Panc1 (cell line): ENCODE data around the gene CES2. TPM values are rescaled to one million over a fixed set of nuclear protein-coding genes. Genes with fewer than 3 reads are reported as not detected.

ENCODE experiments used
- ATAC-seq: fragments of 200-7000 bp; cut with Tn5 transposase; 2 replicates; pipeline ENCODE4 v1.9.1; 2020; ENCODE audit warnings: mild to moderate bottlenecking, moderate library complexity
- BruUV-seq: library from RNA; stranded (reverse); fragments of 400-500 nt; replicated peaks from 2 replicates; lab custom pipeline; 2021; lab: Mats Ljungman, UMichigan
- CTCF ChIA-PET: fragments of 300-600 bp; sonication (Branson Sonifier 250); formaldehyde crosslinking; loops from one replicate; lab custom pipeline; 2022; ENCODE audit warnings: antibody characterized with exemption; lab: Charles Lee
- POLR2A ChIA-PET: fragments of 300-600 bp; sonication (Branson Sonifier 250); formaldehyde crosslinking; loops from one replicate; lab custom pipeline; 2022; ENCODE audit warnings: antibody characterized with exemption; lab: Charles Lee
- DNase-seq: peaks from one replicate; pipeline ENCODE4 v3.0.0-alpha.2; 2010; ENCODE audit warnings: low read depth, low spot score
- H3K27ac ChIP-seq: 2 replicates; pipeline ENCODE4 v1.5.1; 2011; ENCODE audit warnings: mild to moderate bottlenecking, low read length, inconsistent platforms
- H3K27me3 ChIP-seq: fragments of 200-500 bp; sonication (Bioruptor generic); 2 replicates; pipeline ENCODE4 v1.6.0; 2014; ENCODE audit warnings: low read length, inconsistent platforms; ENCODE audit not compliant: control insufficient read depth, insufficient read depth
- H3K36me3 ChIP-seq: fragments of 200-500 bp; sonication (Bioruptor generic); 2 replicates; pipeline ENCODE4 v1.5.1; 2014; ENCODE audit warnings: inconsistent platforms, mild to moderate bottlenecking, low read length, moderate library complexity; ENCODE audit not compliant: control insufficient read depth, insufficient read depth
- H3K4me1 ChIP-seq: 2 replicates; pipeline ENCODE4 v1.5.1; 2011; ENCODE audit warnings: inconsistent platforms, mild to moderate bottlenecking, low read length, moderate library complexity; ENCODE audit not compliant: control insufficient read depth, insufficient read depth
- H3K4me3 ChIP-seq, 2 experiments: 2 replicates each; pipeline ENCODE4 v1.5.1; 2011 to 2012; ENCODE audit warnings: low read depth in 2 of 2, low read length in 2 of 2, mild to moderate bottlenecking in 2 of 2, inconsistent platforms in 1 of 2, moderate library complexity in 1 of 2
- H3K9me3 ChIP-seq: fragments of 200-500 bp; sonication (Bioruptor generic); 2 replicates; pipeline ENCODE4 v1.5.1; 2014; ENCODE audit warnings: low read depth, mild to moderate bottlenecking, inconsistent platforms, low read length, moderate library complexity; ENCODE audit not compliant: control insufficient read depth, insufficient read depth
- POLR2AphosphoS5 ChIP-seq: IDR thresholded peaks from 2 replicates; pipeline ENCODE4 v1.6.1; 2012; ENCODE audit warnings: mild to moderate bottlenecking, low read depth, low read length, moderate library complexity
- SIN3A ChIP-seq: IDR thresholded peaks from 2 replicates; pipeline ENCODE4 v1.6.1; 2012; ENCODE audit warnings: low read depth, mild to moderate bottlenecking, low read length, moderate library complexity, borderline replicate concordance; ENCODE audit not compliant: insufficient read depth
- TCF7L2 ChIP-seq: IDR thresholded peaks from 2 replicates; pipeline ENCODE4 v1.6.1; 2011; ENCODE audit warnings: mild to moderate bottlenecking, low read depth, low read length, inconsistent platforms
- in situ Hi-C: cut with HindIII; loops from 2 replicates; pipeline ENCODE4 v1.10.0; 2016; ENCODE audit warnings: low sequenced_read_pairs, low pct_unique_long_range_greater_than_20kb
- intact Hi-C: fragments of 100-400 bp; cut with micrococcal nuclease; formaldehyde crosslinking; loops from one replicate; pipeline ENCODE4 v1.10.0; 2022; ENCODE audit not compliant: unreplicated experiment
- total RNA-seq: library from RNA; stranded (reverse); gene quantifications from one replicate; pipeline ENCODE4 v1.2.1, GENCODE V29; 2021; ENCODE audit not compliant: unreplicated experiment
- TF ChIP-seq, protein P1 (sequence below), 2 experiments: IDR thresholded peaks; 2 replicates each; pipeline ENCODE4 v1.6.1; 2011 to 2012; ENCODE audit warnings: low read depth in 2 of 2, control low read depth in 1 of 2, low read length in 1 of 2, mild to moderate bottlenecking in 1 of 2, moderate library complexity in 1 of 2; ENCODE audit not compliant: insufficient read depth in 1 of 2
- TF ChIP-seq, protein P2 (sequence below): fragments of 450-650 bp; IDR thresholded peaks from 2 replicates; pipeline ENCODE4 v1.5.1; 2017; ENCODE audit warnings: mild to moderate bottlenecking

The CES2 gene
- total RNA-seq, 1 experiment from 2014 or later = 26.3 TPM

DNA sequence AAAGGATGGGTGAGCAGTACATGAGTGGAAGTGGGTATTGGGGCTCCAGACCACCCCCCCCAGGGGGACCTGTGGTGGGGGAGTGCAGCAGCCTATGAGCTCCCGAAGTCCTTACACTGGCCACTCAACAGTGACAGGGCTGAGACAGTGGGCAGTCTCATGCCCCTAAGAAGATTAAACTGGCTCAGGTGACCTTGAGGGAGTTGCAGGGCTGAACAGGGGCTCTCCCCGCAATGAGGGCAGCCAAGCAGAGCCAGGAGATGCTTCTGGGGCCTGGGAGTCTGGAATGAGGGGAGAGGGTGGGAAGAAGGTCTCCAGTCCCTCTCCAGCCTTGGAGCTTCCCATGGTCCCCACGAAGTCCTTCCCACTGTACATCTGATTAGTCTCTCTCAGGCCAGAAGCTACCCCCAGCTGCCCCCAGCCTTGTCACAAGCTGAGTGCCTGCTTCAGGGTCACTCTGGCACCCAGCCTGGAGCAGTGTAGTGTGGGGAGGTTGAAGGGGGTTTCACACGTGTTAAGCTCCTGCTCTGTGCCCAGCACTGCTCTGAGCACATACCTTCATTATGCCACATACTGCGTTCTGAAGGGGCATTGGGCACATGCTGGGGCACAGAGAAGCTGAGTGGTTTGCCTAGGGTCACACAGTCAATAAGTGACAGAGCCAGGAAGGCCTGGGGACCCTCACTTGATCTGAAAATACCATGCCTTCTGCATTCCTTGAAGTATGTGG is 15.6 kb upstream of the CES2 start:
- no peaks in the 10 kb centered on the region for H3K27me3 ChIP-seq
- TF ChIP-seq TCF7L2 (no peak), POLR2AphosphoS5 (no peak), SIN3A (no peak)
- TF ChIP-seq, protein P1, sequence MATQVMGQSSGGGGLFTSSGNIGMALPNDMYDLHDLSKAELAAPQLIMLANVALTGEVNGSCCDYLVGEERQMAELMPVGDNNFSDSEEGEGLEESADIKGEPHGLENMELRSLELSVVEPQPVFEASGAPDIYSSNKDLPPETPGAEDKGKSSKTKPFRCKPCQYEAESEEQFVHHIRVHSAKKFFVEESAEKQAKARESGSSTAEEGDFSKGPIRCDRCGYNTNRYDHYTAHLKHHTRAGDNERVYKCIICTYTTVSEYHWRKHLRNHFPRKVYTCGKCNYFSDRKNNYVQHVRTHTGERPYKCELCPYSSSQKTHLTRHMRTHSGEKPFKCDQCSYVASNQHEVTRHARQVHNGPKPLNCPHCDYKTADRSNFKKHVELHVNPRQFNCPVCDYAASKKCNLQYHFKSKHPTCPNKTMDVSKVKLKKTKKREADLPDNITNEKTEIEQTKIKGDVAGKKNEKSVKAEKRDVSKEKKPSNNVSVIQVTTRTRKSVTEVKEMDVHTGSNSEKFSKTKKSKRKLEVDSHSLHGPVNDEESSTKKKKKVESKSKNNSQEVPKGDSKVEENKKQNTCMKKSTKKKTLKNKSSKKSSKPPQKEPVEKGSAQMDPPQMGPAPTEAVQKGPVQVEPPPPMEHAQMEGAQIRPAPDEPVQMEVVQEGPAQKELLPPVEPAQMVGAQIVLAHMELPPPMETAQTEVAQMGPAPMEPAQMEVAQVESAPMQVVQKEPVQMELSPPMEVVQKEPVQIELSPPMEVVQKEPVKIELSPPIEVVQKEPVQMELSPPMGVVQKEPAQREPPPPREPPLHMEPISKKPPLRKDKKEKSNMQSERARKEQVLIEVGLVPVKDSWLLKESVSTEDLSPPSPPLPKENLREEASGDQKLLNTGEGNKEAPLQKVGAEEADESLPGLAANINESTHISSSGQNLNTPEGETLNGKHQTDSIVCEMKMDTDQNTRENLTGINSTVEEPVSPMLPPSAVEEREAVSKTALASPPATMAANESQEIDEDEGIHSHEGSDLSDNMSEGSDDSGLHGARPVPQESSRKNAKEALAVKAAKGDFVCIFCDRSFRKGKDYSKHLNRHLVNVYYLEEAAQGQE (IDR thresholded peaks at IDR 0.05; ENCODE audit: insufficient read depth in 1 of 2, low read depth in 2 of 2, low read length in 1 of 2) = no peak
- TF ChIP-seq, protein P2, sequence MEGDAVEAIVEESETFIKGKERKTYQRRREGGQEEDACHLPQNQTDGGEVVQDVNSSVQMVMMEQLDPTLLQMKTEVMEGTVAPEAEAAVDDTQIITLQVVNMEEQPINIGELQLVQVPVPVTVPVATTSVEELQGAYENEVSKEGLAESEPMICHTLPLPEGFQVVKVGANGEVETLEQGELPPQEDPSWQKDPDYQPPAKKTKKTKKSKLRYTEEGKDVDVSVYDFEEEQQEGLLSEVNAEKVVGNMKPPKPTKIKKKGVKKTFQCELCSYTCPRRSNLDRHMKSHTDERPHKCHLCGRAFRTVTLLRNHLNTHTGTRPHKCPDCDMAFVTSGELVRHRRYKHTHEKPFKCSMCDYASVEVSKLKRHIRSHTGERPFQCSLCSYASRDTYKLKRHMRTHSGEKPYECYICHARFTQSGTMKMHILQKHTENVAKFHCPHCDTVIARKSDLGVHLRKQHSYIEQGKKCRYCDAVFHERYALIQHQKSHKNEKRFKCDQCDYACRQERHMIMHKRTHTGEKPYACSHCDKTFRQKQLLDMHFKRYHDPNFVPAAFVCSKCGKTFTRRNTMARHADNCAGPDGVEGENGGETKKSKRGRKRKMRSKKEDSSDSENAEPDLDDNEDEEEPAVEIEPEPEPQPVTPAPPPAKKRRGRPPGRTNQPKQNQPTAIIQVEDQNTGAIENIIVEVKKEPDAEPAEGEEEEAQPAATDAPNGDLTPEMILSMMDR = no peak
- intact Hi-C loops (no loop called here), in situ Hi-C loops (no loop called here)
- no peak overlapping the region for H3K27ac ChIP-seq
- no peak overlapping the region for H3K4me3 ChIP-seq
- H3K36me3 ChIP-seq = no peaks in the 10 kb centered on the region
- BruUV-seq = no TSS peak
- no peaks in the 10 kb centered on the region for H3K4me1 ChIP-seq
- ChIA-PET POLR2A (no interaction called here), CTCF (no interaction called here)
- no peak for DNase-seq
- no peaks in the 10 kb centered on the region for H3K9me3 ChIP-seq
- no peak for ATAC-seq

DNA sequence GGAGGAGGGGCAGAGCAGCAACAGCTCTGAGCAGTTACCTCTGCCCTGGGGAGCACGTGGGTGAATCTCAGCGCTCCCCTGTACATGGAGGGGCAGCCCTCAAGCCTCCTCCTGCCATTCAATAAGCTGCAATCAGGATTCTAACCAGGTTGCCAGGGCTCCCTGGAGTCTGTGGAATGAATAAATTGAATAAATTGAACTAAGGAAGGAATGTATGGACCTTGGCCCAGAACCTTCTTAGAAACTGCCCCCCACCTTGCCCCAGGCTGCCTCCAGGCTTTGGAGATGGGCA is 15.1 kb upstream of the CES2 start:
- in situ Hi-C loops (no loop called here), intact Hi-C loops (no loop called here)
- no peak for TF ChIP-seq POLR2AphosphoS5
- no peak for TF ChIP-seq TCF7L2
- no peak for TF ChIP-seq SIN3A
- TF ChIP-seq, protein P1 (IDR thresholded peaks at IDR 0.05; ENCODE audit: insufficient read depth in 1 of 2, low read depth in 2 of 2, low read length in 1 of 2) = no peak
- TF ChIP-seq, protein P2 = no peak
- no peaks in the 10 kb centered on the region for H3K27me3 ChIP-seq
- H3K36me3 ChIP-seq = no peaks in the 10 kb centered on the region
- ATAC-seq = no peak
- DNase-seq = no peak
- H3K27ac ChIP-seq = no peak overlapping the region
- ChIA-PET POLR2A (no interaction called here), CTCF (no interaction called here)
- no peaks in the 10 kb centered on the region for H3K9me3 ChIP-seq
- BruUV-seq = no TSS peak
- no peaks in the 10 kb centered on the region for H3K4me1 ChIP-seq
- no peak overlapping the region for H3K4me3 ChIP-seq
